Transverse colon (tissue), 3 donors: ENCODE data around the gene NXPE3.

Source experiments
- POLR2A ChIP-seq: fragments of 450-650 bp; IDR thresholded peaks from one replicate; pipeline ENCODE4 v1.6.1; 2016; ENCODE audit warnings: antibody characterized with exemption, mild to moderate bottlenecking, moderate library complexity
- TF ChIP-seq, protein P1 (sequence below), 5 experiments: fragments of 200-600 bp in 3 of 5; fragments of 450-650 bp in 2 of 5; sonication (generic) in 3 of 5; IDR thresholded peaks; 1 replicate in 2 of 5; 2 replicates in 3 of 5; pipeline ENCODE4 v1.5.1; 2016 to 2017; ENCODE audit warnings: antibody characterized with exemption in 5 of 5, inconsistent platforms in 3 of 5, mild to moderate bottlenecking in 2 of 5, moderate library complexity in 1 of 5

DNA sequence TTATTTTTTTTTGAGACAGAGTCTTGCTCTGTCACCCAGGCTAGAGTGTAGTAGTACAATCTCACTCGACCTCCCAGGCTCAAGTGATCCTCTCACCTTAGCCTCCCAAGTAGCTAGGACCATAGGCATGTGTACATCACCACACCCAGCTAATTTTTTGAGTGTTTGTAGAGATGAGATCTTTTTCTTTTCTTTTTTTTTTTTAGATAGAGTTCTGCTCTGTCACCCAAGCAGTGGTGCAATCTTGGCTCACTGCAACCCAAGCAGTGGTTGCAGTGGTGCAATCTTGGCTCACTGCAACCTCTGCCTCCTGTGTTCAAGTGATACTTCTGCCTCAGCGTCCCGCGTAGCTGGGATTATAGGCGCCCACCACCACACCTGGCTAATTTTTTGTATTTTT, 49.4 kb upstream of the NXPE3 start:
- no peak for TF ChIP-seq POLR2A
- TF ChIP-seq, protein P1, sequence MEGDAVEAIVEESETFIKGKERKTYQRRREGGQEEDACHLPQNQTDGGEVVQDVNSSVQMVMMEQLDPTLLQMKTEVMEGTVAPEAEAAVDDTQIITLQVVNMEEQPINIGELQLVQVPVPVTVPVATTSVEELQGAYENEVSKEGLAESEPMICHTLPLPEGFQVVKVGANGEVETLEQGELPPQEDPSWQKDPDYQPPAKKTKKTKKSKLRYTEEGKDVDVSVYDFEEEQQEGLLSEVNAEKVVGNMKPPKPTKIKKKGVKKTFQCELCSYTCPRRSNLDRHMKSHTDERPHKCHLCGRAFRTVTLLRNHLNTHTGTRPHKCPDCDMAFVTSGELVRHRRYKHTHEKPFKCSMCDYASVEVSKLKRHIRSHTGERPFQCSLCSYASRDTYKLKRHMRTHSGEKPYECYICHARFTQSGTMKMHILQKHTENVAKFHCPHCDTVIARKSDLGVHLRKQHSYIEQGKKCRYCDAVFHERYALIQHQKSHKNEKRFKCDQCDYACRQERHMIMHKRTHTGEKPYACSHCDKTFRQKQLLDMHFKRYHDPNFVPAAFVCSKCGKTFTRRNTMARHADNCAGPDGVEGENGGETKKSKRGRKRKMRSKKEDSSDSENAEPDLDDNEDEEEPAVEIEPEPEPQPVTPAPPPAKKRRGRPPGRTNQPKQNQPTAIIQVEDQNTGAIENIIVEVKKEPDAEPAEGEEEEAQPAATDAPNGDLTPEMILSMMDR (IDR thresholded peaks at IDR 0.05): no peak
